NOMO-1 treated with dmso at 0.1 percent for 144 hours (cell line): ENCODE measurements around the gene GBE1.
"Not testable (repeated sequence)": the region's sequence is repeated elsewhere in the genome, so short reads cannot be mapped to it uniquely, and the experiment has no call there.

ENCODE experiments used
- DNase-seq: peaks from one replicate; lab custom pipeline; 2025; ENCODE audit not compliant: unreplicated experiment; lab: John Stamatoyannopoulos, UW

GBE1 gene

DNA sequence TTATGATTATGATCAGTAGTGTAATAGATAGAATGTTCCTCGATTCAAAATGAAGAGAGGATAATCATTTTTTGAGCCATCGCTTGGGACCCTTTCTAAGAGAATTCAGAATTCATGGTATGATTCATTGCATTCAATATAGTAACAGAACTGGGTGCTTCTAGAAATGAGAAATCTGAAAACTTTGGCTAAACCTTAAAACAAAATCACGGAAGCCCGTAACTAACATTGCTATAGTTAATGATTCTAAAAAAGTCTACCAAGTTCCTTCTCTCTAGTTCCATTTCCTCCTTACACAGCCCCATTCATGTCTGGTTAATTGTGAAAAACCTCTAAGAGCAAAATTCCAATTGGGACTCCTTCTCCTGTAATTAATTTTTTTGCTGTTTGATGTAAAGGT lies 217.1 kb downstream of the GBE1 start:
- DNase-seq: no peak

- DNase-seq: no peak
These were observed 220.7 kb downstream of the GBE1 start for GRCh38 chr3:81540787-81541186.

GRCh38 chr3:81531846-81532245 lies 229.6 kb downstream of the GBE1 start:
- DNase-seq: no peak

DNA sequence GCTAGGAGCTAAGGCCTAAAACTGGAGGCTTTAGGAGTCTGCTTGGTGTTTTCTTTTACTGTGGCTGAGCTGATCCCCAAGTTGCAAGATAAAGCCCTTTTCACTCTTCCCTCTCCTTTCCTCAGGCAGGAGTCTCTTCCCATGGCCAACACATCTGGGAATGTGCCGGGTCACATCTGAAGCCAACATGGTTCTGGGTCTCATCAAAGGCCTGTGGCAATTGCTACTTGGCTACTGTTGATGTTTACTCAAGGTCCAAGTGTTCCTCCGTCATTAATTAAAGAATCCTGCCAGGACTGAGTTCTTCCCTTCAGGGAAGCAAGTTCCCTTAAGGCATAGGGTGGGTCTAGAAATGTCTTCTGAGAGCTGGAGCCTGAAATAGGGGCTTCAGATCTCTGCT lies 230.2 kb downstream of the GBE1 start:
- DNase-seq: no peak

- DNase-seq: no peak
These were observed 231.1 kb downstream of the GBE1 start for GRCh38 chr3:81530180-81530939.

- no peak for DNase-seq
These were observed 239.6 kb downstream of the GBE1 start for GRCh38 chr3:81521855-81522254.

- no peak for DNase-seq
These were observed 242.5 kb downstream of the GBE1 start for GRCh38 chr3:81518945-81519344.

- no peak for DNase-seq
These were observed 245.4 kb downstream of the GBE1 start for GRCh38 chr3:81516042-81516441.

- no peak for DNase-seq
These were observed 247.9 kb downstream of the GBE1 start for GRCh38 chr3:81513591-81513990.

DNA sequence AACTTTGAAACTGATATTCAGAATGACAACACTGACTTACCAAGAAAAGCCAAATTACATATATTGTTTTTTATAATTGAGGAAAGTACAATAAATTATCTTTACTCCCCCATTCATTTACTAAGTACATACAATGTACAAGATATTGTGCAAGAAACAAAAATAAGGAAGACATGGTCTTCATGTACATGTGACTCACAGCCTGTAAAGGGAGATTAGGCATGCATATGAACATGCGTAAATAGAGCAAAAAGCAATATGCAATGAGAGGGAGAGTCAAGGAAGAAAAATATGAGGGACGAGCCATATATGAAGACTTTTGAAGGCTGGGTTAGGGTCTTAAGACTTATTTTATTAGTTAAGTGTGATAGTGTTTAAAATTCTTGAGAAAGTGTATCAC lies 258.4 kb downstream of the GBE1 start:
- DNase-seq: no peak

DNA sequence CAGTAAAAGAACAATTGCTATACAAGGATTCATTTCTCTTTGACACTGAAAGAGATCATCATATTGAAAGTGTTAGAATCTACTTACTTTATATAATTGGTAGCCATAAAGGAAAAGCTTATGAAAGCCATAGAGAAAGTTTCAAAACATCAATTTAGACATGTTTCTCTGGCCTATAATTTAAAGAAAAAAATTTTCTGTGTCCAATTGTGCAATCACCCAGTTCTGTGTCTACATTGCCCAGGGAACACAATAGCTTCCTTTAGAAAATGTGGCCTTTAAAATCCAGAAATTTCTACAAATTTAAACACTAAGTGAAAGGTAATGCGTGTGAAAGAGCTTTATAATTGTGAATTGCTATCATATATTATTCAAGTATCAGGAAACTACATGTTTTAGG lies 259.2 kb downstream of the GBE1 start:
- no peak for DNase-seq

- no peak for DNase-seq
These were observed 261.4 kb downstream of the GBE1 start for GRCh38 chr3:81500039-81500438.

GRCh38 chr3:81497572-81498251 lies 263.7 kb downstream of the GBE1 start:
- DNase-seq: no peak

- no peak for DNase-seq
These were observed 264.9 kb downstream of the GBE1 start for GRCh38 chr3:81496407-81497104.

- not testable (repeated sequence) for DNase-seq
These were observed 269.0 kb downstream of the GBE1 start for GRCh38 chr3:81492471-81492870.

GRCh38 chr3:81492040-81492439 lies 269.4 kb downstream of the GBE1 start:
- no peak for DNase-seq

GRCh38 chr3:81490541-81491288 lies 270.7 kb downstream of the GBE1 start:
- DNase-seq: peak; percentile 67

- peak; percentile 79 for DNase-seq
These were observed 276.0 kb downstream of the GBE1 start for GRCh38 chr3:81485444-81485865.

DNA sequence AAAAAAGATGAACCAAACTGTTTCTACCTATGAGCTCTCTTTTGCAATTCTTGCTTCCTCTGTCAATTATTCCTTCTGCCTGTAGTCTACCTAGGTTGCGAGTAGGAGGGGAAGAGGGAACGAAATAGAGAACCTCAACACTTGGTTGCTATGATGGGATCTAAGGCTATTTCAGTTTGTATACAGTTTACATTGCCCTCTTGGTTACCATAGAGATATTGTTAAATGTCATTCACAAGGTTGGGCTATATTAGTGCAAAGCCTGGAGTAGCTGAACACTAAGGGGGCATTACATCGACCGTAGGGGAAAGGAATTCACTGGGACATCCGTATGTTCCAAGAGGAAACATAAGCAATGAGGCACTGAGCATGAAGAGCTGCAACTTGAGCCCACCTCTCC lies 276.9 kb downstream of the GBE1 start:
- no peak for DNase-seq

DNA sequence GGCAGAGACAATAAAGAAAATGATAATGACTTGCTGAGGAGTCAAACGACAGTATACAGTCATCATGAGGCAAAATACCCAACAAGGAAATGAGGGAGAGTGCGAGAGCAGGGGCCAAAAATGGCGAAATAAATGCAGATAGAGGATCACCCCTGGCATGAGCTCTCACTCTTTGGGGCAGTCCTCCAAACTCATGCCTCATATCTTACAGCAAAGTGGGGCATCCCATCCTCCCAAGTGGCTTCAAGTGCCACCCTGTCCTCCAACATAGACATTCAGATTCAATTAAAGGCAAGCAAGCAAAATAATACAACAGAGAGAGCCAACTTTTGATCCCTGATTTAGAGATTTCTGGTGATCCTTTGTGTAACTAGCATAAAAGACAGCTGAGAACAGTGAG lies 278.4 kb downstream of the GBE1 start:
- no peak for DNase-seq

GRCh38 chr3:81477740-81478139 lies 283.7 kb downstream of the GBE1 start:
- no peak for DNase-seq
